GM23338 (cell line): ENCODE data around the gene SLC37A1. TPM values are rescaled to one million over a fixed set of nuclear protein-coding genes. Genes with fewer than 3 reads are reported as not detected.
A peak's percentile ranks its signal among the peaks of the same experiment; 100 is the strongest.

ENCODE experiments used
- ATAC-seq: fragments of 200-7000 bp; cut with Tn5 transposase; 3 replicates; pipeline ENCODE4 v1.9.1; 2020
- DNase-seq: peaks from one replicate; pipeline ENCODE4 v3.0.0-alpha.2; 2015; ENCODE audit warnings: low spot score
- H2AFZ ChIP-seq: fragments of 200-600 bp; sonication (generic); 2 replicates; pipeline ENCODE4 v1.8.0; 2016; ENCODE audit warnings: antibody characterized with exemption, mild to moderate bottlenecking, moderate library complexity
- H3F3A ChIP-seq: fragments of 200-600 bp; sonication (generic); replicated peaks from 2 replicates; pipeline ENCODE4 v1.8.0; 2017; ENCODE audit warnings: antibody characterized with exemption, mixed run types, low read depth
- H3K27ac ChIP-seq: fragments of 200-600 bp; sonication (generic); 2 replicates; pipeline ENCODE4 v1.6.1; 2016; ENCODE audit warnings: low read depth
- H3K27me3 ChIP-seq: fragments of 200-600 bp; sonication (generic); 2 replicates; pipeline ENCODE4 v1.8.0; 2016; ENCODE audit warnings: mild to moderate bottlenecking, mixed run types, moderate library complexity; ENCODE audit not compliant: insufficient read depth
- H3K36me3 ChIP-seq: fragments of 200-600 bp; sonication (generic); 2 replicates; pipeline ENCODE4 v1.8.0; 2016; ENCODE audit warnings: mild to moderate bottlenecking; ENCODE audit not compliant: insufficient read depth
- H3K4me1 ChIP-seq: fragments of 200-600 bp; sonication (generic); 2 replicates; pipeline ENCODE4 v1.8.0; 2016; ENCODE audit warnings: mild to moderate bottlenecking, moderate library complexity; ENCODE audit not compliant: insufficient read depth
- H3K4me2 ChIP-seq: fragments of 200-600 bp; sonication (generic); 2 replicates; pipeline ENCODE4 v1.7.1; 2017; ENCODE audit warnings: mixed run types
- H3K4me3 ChIP-seq: fragments of 200-600 bp; sonication (generic); 2 replicates; pipeline ENCODE4 v1.6.1; 2016; ENCODE audit warnings: mixed run types
- H3K79me2 ChIP-seq: fragments of 200-600 bp; sonication (generic); replicated peaks from 2 replicates; pipeline ENCODE4 v1.8.0; 2017; ENCODE audit warnings: mild to moderate bottlenecking; ENCODE audit not compliant: insufficient read depth
- H3K9me2 ChIP-seq: fragments of 200-600 bp; sonication (generic); 2 replicates; pipeline ENCODE4 v1.8.0; 2017; ENCODE audit not compliant: insufficient read depth
- H4K20me1 ChIP-seq: fragments of 200-600 bp; sonication (generic); replicated peaks from 2 replicates; pipeline ENCODE4 v1.8.0; 2017; ENCODE audit warnings: mild to moderate bottlenecking; ENCODE audit not compliant: insufficient read depth
- H3K27ac Mint-ChIP-seq: 2 replicates; pipeline ENCODE4 v1.8.0; 2020; ENCODE audit warnings: inconsistent platforms, mild to moderate bottlenecking, moderate library complexity, mixed read lengths
- H3K27me3 Mint-ChIP-seq: 3 replicates; pipeline ENCODE4 v1.8.0; 2022; ENCODE audit warnings: low read depth, mild to moderate bottlenecking, moderate library complexity, mixed read lengths, inconsistent platforms; ENCODE audit not compliant: insufficient read depth, poor library complexity
- H3K36me3 Mint-ChIP-seq: 3 replicates; pipeline ENCODE4 v1.8.0; 2021; ENCODE audit warnings: low read depth, mild to moderate bottlenecking, inconsistent platforms, moderate library complexity, mixed read lengths
- H3K4me1 Mint-ChIP-seq: 3 replicates; pipeline ENCODE4 v1.8.0; 2020; ENCODE audit warnings: mild to moderate bottlenecking, inconsistent platforms, mixed read lengths
- H3K4me3 Mint-ChIP-seq: 3 replicates; pipeline ENCODE4 v1.8.0; 2021; ENCODE audit warnings: moderate library complexity, mild to moderate bottlenecking, inconsistent platforms, mixed read lengths
- H3K9me3 Mint-ChIP-seq: 3 replicates; pipeline ENCODE4 v1.8.0; 2020; ENCODE audit warnings: moderate library complexity, mild to moderate bottlenecking, inconsistent platforms, mixed read lengths
- CREB1 ChIP-seq: fragments of 250-450 bp; sonication (Bioruptor Pico); IDR thresholded peaks from 2 replicates; pipeline ENCODE4 v1.5.0; 2020; ENCODE audit warnings: low read depth, mild to moderate bottlenecking, moderate library complexity
- EZH2 ChIP-seq: fragments of 200-600 bp; sonication (generic); IDR thresholded peaks from one replicate; pipeline ENCODE4 v1.8.0; 2017; ENCODE audit warnings: antibody characterized with exemption, mild to moderate bottlenecking, low read depth; ENCODE audit not compliant: unreplicated experiment
- EZH2phosphoT487 ChIP-seq: fragments of 200-600 bp; sonication (generic); IDR thresholded peaks from one replicate; pipeline ENCODE4 v1.8.1; 2018; ENCODE audit warnings: antibody characterized with exemption; ENCODE audit not compliant: unreplicated experiment
- JUNB ChIP-seq: IDR thresholded peaks from one replicate; pipeline ENCODE4 v1.6.1; 2016; ENCODE audit warnings: antibody characterized with exemption; ENCODE audit not compliant: unreplicated experiment
- NANOG ChIP-seq: IDR thresholded peaks from 2 replicates; pipeline ENCODE4 v1.6.1; 2016; ENCODE audit warnings: antibody characterized with exemption, borderline replicate concordance
- POLR2AphosphoS5 ChIP-seq: IDR thresholded peaks from 2 replicates; pipeline ENCODE4 v1.6.1; 2016; ENCODE audit warnings: antibody characterized with exemption, low read depth
- STAT1 ChIP-seq: IDR thresholded peaks from one replicate; pipeline ENCODE4 v1.6.1; 2016; ENCODE audit warnings: antibody characterized with exemption; ENCODE audit not compliant: unreplicated experiment
- ZNF114 ChIP-seq: fragments of 250-450 bp; sonication (Bioruptor Pico); IDR thresholded peaks from 2 replicates; pipeline ENCODE4 v1.5.0; 2020; ENCODE audit warnings: mild to moderate bottlenecking, moderate library complexity
- ZNF331 ChIP-seq: fragments of 250-450 bp; sonication (Bioruptor Pico); IDR thresholded peaks from 2 replicates; pipeline ENCODE4 v1.5.0; 2020; ENCODE audit warnings: low read depth, mild to moderate bottlenecking, moderate library complexity
- polyA plus RNA-seq: library from polyadenylated mRNA; unstranded; fragments of >200 nt; fragmentation: Nextera tagmentation; extraction: Ambion mirVana; gene quantifications from 2 replicates; pipeline ENCODE4 v1.2.1, GENCODE V29; 2016
- total RNA-seq: library from RNA; depleted of rRNA; stranded (reverse); fragments of >200 nt; shearing (Covaris generic); gene quantifications from 2 replicates; pipeline ENCODE4 v1.2.3, GENCODE V29; 2014
- TF ChIP-seq, protein P1 (sequence below): IDR thresholded peaks from 2 replicates; pipeline ENCODE4 v1.6.1; 2016; ENCODE audit warnings: antibody characterized with exemption
- TF ChIP-seq, protein P2 (sequence below), 2 experiments: fragments of 200-600 bp in 1 of 2; sonication (generic) in 1 of 2; conservative IDR thresholded peaks; 2 replicates each; pipeline versions ENCODE4 v1.5.1 to v1.6.1; 2016 to 2017; ENCODE audit warnings: antibody characterized with exemption in 2 of 2, low read depth in 2 of 2, mild to moderate bottlenecking in 2 of 2, moderate library complexity in 1 of 2
- TF ChIP-seq, protein P3 (sequence below): IDR thresholded peaks from one replicate; pipeline ENCODE4 v1.6.1; 2018; ENCODE audit warnings: antibody characterized with exemption; ENCODE audit not compliant: unreplicated experiment
- TF ChIP-seq, protein P4 (sequence below): fragments of 250-450 bp; sonication (Bioruptor Pico); IDR thresholded peaks from 2 replicates; pipeline ENCODE4 v1.5.0; 2020; ENCODE audit warnings: mild to moderate bottlenecking, moderate library complexity

SLC37A1 gene
- total and polyA plus RNA-seq, 2 experiments from 2014 or later, result 14.0 to 30.3 TPM

DNA sequence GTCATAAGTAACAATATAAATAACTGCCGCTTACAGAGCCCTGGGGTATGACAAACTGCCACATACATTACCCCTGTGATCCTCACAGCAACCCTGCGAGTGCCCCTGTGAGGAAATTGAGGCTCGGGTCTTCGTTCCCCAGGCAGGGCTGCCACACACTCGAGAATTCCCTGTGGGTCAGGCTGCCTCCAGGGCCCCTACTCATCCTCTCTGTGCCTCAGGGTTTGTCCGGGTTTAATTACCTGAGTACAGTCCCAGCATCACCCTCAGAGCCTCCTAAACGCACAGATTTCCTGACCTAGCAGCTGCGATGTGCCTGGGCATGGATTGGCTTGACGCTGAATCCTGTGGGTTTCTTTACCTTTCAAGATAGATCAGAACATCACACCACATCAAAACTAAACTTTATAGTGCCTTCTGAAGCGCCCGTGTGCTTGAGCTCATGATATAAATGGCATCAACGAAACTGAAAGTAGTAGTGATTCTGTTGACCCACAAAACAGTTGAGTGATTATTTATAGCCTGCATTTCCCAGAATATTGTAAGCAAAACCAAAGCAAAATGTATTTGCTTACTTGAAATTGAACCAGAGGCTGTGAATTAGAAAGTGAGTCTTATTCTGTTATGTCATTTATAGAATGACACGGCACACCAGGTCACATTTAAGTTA is 14.0 kb downstream of the SLC37A1 start:
- Histone ChIP-seq H3K4me1 (peaks cover 25% of the 10 kb centered on the region), H3K4me3 (no peak overlapping the region), H3F3A (peaks cover 5% of the 10 kb centered on the region), H4K20me1 (peaks cover 8% of the 10 kb centered on the region; the same call in 1 of the 2 replicates), H3K36me3 (peaks cover 6% of the 10 kb centered on the region; the same call in 1 of the 2 replicates), H3K27ac (no peak overlapping the region), H3K79me2 (peaks cover 25% of the 10 kb centered on the region), H3K27me3 (no peaks in the 10 kb centered on the region), H2AFZ (no peak overlapping the region), H3K9me2 (no peaks in the 10 kb centered on the region), H3K4me2 (no peak overlapping the region)
- DNase-seq (no peak), ATAC-seq (no peak)
- TF ChIP-seq STAT1, result no peak
- TF ChIP-seq, protein P1, sequence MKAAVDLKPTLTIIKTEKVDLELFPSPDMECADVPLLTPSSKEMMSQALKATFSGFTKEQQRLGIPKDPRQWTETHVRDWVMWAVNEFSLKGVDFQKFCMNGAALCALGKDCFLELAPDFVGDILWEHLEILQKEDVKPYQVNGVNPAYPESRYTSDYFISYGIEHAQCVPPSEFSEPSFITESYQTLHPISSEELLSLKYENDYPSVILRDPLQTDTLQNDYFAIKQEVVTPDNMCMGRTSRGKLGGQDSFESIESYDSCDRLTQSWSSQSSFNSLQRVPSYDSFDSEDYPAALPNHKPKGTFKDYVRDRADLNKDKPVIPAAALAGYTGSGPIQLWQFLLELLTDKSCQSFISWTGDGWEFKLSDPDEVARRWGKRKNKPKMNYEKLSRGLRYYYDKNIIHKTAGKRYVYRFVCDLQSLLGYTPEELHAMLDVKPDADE, result no peak
- TF ChIP-seq, protein P2, sequence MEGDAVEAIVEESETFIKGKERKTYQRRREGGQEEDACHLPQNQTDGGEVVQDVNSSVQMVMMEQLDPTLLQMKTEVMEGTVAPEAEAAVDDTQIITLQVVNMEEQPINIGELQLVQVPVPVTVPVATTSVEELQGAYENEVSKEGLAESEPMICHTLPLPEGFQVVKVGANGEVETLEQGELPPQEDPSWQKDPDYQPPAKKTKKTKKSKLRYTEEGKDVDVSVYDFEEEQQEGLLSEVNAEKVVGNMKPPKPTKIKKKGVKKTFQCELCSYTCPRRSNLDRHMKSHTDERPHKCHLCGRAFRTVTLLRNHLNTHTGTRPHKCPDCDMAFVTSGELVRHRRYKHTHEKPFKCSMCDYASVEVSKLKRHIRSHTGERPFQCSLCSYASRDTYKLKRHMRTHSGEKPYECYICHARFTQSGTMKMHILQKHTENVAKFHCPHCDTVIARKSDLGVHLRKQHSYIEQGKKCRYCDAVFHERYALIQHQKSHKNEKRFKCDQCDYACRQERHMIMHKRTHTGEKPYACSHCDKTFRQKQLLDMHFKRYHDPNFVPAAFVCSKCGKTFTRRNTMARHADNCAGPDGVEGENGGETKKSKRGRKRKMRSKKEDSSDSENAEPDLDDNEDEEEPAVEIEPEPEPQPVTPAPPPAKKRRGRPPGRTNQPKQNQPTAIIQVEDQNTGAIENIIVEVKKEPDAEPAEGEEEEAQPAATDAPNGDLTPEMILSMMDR (conservative IDR thresholded peaks at IDR 0.05; ENCODE audit: low read depth in 2 of 2), result no peak
- no peak for TF ChIP-seq ZNF114 (CRISPR knock-in tag)
- no peak for TF ChIP-seq EZH2
- no peak for TF ChIP-seq JUNB
- TF ChIP-seq, protein P3, sequence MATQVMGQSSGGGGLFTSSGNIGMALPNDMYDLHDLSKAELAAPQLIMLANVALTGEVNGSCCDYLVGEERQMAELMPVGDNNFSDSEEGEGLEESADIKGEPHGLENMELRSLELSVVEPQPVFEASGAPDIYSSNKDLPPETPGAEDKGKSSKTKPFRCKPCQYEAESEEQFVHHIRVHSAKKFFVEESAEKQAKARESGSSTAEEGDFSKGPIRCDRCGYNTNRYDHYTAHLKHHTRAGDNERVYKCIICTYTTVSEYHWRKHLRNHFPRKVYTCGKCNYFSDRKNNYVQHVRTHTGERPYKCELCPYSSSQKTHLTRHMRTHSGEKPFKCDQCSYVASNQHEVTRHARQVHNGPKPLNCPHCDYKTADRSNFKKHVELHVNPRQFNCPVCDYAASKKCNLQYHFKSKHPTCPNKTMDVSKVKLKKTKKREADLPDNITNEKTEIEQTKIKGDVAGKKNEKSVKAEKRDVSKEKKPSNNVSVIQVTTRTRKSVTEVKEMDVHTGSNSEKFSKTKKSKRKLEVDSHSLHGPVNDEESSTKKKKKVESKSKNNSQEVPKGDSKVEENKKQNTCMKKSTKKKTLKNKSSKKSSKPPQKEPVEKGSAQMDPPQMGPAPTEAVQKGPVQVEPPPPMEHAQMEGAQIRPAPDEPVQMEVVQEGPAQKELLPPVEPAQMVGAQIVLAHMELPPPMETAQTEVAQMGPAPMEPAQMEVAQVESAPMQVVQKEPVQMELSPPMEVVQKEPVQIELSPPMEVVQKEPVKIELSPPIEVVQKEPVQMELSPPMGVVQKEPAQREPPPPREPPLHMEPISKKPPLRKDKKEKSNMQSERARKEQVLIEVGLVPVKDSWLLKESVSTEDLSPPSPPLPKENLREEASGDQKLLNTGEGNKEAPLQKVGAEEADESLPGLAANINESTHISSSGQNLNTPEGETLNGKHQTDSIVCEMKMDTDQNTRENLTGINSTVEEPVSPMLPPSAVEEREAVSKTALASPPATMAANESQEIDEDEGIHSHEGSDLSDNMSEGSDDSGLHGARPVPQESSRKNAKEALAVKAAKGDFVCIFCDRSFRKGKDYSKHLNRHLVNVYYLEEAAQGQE, result no peak
- TF ChIP-seq, protein P4, sequence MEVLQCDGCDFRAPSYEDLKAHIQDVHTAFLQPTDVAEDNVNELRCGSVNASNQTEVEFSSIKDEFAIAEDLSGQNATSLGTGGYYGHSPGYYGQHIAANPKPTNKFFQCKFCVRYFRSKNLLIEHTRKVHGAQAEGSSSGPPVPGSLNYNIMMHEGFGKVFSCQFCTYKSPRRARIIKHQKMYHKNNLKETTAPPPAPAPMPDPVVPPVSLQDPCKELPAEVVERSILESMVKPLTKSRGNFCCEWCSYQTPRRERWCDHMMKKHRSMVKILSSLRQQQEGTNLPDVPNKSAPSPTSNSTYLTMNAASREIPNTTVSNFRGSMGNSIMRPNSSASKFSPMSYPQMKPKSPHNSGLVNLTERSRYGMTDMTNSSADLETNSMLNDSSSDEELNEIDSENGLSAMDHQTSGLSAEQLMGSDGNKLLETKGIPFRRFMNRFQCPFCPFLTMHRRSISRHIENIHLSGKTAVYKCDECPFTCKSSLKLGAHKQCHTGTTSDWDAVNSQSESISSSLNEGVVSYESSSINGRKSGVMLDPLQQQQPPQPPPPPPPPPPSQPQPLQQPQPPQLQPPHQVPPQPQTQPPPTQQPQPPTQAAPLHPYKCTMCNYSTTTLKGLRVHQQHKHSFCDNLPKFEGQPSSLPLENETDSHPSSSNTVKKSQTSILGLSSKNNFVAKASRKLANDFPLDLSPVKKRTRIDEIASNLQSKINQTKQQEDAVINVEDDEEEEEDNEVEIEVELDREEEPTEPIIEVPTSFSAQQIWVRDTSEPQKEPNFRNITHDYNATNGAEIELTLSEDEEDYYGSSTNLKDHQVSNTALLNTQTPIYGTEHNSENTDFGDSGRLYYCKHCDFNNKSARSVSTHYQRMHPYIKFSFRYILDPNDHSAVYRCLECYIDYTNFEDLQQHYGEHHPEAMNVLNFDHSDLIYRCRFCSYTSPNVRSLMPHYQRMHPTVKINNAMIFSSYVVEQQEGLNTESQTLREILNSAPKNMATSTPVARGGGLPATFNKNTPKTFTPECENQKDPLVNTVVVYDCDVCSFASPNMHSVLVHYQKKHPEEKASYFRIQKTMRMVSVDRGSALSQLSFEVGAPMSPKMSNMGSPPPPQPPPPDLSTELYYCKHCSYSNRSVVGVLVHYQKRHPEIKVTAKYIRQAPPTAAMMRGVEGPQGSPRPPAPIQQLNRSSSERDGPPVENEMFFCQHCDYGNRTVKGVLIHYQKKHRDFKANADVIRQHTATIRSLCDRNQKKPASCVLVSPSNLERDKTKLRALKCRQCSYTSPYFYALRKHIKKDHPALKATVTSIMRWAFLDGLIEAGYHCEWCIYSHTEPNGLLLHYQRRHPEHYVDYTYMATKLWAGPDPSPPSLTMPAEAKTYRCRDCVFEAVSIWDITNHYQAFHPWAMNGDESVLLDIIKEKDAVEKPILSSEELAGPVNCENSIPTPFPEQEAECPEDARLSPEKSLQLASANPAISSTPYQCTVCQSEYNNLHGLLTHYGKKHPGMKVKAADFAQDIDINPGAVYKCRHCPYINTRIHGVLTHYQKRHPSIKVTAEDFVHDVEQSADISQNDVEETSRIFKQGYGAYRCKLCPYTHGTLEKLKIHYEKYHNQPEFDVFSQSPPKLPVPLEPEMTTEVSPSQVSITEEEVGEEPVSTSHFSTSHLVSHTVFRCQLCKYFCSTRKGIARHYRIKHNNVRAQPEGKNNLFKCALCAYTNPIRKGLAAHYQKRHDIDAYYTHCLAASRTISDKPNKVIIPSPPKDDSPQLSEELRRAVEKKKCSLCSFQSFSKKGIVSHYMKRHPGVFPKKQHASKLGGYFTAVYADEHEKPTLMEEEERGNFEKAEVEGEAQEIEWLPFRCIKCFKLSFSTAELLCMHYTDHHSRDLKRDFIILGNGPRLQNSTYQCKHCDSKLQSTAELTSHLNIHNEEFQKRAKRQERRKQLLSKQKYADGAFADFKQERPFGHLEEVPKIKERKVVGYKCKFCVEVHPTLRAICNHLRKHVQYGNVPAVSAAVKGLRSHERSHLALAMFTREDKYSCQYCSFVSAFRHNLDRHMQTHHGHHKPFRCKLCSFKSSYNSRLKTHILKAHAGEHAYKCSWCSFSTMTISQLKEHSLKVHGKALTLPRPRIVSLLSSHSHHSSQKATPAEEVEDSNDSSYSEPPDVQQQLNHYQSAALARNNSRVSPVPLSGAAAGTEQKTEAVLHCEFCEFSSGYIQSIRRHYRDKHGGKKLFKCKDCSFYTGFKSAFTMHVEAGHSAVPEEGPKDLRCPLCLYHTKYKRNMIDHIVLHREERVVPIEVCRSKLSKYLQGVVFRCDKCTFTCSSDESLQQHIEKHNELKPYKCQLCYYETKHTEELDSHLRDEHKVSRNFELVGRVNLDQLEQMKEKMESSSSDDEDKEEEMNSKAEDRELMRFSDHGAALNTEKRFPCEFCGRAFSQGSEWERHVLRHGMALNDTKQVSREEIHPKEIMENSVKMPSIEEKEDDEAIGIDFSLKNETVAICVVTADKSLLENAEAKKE (CRISPR knock-in tag), result no peak
- TF ChIP-seq CREB1 (CRISPR knock-in tag), result no peak
- TF ChIP-seq NANOG, result no peak
- no peak for TF ChIP-seq ZNF331 (CRISPR knock-in tag)
- TF ChIP-seq EZH2phosphoT487, result no peak
- no peak for TF ChIP-seq POLR2AphosphoS5
- Mint-ChIP-seq H3K27me3 (peaks cover 20% of the 10 kb centered on the region), H3K4me3 (no peak overlapping the region), H3K36me3 (peaks cover 22% of the 10 kb centered on the region), H3K4me1 (peaks cover 56% of the 10 kb centered on the region), H3K9me3 (no peaks in the 10 kb centered on the region), H3K27ac (0 out of 2 replicates have a peak overlapping the region, but pooled peaks have one; percentile 40)
